ENCODE measurements around the gene TXNDC5. TPM values are rescaled to one million over a fixed set of nuclear protein-coding genes. Genes with fewer than 3 reads are reported as not detected.

The TXNDC5 gene
- total and polyA plus RNA-seq, 2 experiments from 2014 or later, result 42.9 to 210 TPM

DNA sequence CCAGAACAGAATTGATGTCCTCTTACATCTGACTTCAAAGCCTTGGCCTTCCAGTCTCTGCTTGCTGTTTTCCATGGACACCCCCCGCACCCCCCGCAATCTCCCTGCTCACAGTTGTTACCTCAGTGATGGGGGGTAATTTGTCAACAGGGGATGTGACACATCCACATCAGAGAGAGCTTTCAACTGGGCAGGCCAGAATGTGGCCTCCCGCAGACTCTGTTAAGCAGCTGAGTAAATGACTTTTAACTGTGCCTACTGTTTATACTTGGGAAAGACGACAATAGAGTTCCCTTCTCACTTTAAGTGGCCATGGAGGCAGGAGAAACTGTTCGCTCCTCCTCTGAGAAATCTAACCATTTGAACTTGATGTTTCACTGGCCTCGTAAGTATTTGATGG lies 51.0 kb downstream of the TXNDC5 start:
- Mint-ChIP-seq H3K27me3 (ENCODE audit: insufficient read depth, low read depth, poor library complexity) (peaks cover 2% of the 10 kb centered on the region), H3K4me1 (no peaks in the 10 kb centered on the region), H3K9me3 (no peaks in the 10 kb centered on the region), H3K27ac (no peak overlapping the region), H3K4me3 (no peak overlapping the region), H3K36me3 (ENCODE audit: low read depth) (0 out of 3 replicates have a peak, but pooled peaks cover 3% of the 10 kb centered on the region)
- ATAC-seq (no peak), DNase-seq (ENCODE audit: low spot score) (no peak)
- H3F3A ChIP-seq (replicated peaks; ENCODE audit: low read depth), result no peaks in the 10 kb centered on the region
- H3K9me2 ChIP-seq (ENCODE audit: insufficient read depth), result no peaks in the 10 kb centered on the region
- H3K27me3 ChIP-seq (ENCODE audit: insufficient read depth), result no peaks in the 10 kb centered on the region
- H3K79me2 ChIP-seq (replicated peaks; ENCODE audit: insufficient read depth), result no peaks in the 10 kb centered on the region
- no peaks in the 10 kb centered on the region for H4K20me1 ChIP-seq (replicated peaks; ENCODE audit: insufficient read depth)
- no peak overlapping the region for H3K4me3 ChIP-seq
- H2AFZ ChIP-seq, result no peak overlapping the region
- no peak overlapping the region for H3K4me2 ChIP-seq
- no peak for TF ChIP-seq POLR2AphosphoS5 (IDR thresholded peaks at IDR 0.05; ENCODE audit: low read depth)
- no peak for TF ChIP-seq STAT1 (IDR thresholded peaks at IDR 0.05; ENCODE audit: unreplicated experiment)
- TF ChIP-seq, protein P1, sequence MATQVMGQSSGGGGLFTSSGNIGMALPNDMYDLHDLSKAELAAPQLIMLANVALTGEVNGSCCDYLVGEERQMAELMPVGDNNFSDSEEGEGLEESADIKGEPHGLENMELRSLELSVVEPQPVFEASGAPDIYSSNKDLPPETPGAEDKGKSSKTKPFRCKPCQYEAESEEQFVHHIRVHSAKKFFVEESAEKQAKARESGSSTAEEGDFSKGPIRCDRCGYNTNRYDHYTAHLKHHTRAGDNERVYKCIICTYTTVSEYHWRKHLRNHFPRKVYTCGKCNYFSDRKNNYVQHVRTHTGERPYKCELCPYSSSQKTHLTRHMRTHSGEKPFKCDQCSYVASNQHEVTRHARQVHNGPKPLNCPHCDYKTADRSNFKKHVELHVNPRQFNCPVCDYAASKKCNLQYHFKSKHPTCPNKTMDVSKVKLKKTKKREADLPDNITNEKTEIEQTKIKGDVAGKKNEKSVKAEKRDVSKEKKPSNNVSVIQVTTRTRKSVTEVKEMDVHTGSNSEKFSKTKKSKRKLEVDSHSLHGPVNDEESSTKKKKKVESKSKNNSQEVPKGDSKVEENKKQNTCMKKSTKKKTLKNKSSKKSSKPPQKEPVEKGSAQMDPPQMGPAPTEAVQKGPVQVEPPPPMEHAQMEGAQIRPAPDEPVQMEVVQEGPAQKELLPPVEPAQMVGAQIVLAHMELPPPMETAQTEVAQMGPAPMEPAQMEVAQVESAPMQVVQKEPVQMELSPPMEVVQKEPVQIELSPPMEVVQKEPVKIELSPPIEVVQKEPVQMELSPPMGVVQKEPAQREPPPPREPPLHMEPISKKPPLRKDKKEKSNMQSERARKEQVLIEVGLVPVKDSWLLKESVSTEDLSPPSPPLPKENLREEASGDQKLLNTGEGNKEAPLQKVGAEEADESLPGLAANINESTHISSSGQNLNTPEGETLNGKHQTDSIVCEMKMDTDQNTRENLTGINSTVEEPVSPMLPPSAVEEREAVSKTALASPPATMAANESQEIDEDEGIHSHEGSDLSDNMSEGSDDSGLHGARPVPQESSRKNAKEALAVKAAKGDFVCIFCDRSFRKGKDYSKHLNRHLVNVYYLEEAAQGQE (IDR thresholded peaks at IDR 0.05; ENCODE audit: unreplicated experiment), result no peak
- TF ChIP-seq, protein P2, sequence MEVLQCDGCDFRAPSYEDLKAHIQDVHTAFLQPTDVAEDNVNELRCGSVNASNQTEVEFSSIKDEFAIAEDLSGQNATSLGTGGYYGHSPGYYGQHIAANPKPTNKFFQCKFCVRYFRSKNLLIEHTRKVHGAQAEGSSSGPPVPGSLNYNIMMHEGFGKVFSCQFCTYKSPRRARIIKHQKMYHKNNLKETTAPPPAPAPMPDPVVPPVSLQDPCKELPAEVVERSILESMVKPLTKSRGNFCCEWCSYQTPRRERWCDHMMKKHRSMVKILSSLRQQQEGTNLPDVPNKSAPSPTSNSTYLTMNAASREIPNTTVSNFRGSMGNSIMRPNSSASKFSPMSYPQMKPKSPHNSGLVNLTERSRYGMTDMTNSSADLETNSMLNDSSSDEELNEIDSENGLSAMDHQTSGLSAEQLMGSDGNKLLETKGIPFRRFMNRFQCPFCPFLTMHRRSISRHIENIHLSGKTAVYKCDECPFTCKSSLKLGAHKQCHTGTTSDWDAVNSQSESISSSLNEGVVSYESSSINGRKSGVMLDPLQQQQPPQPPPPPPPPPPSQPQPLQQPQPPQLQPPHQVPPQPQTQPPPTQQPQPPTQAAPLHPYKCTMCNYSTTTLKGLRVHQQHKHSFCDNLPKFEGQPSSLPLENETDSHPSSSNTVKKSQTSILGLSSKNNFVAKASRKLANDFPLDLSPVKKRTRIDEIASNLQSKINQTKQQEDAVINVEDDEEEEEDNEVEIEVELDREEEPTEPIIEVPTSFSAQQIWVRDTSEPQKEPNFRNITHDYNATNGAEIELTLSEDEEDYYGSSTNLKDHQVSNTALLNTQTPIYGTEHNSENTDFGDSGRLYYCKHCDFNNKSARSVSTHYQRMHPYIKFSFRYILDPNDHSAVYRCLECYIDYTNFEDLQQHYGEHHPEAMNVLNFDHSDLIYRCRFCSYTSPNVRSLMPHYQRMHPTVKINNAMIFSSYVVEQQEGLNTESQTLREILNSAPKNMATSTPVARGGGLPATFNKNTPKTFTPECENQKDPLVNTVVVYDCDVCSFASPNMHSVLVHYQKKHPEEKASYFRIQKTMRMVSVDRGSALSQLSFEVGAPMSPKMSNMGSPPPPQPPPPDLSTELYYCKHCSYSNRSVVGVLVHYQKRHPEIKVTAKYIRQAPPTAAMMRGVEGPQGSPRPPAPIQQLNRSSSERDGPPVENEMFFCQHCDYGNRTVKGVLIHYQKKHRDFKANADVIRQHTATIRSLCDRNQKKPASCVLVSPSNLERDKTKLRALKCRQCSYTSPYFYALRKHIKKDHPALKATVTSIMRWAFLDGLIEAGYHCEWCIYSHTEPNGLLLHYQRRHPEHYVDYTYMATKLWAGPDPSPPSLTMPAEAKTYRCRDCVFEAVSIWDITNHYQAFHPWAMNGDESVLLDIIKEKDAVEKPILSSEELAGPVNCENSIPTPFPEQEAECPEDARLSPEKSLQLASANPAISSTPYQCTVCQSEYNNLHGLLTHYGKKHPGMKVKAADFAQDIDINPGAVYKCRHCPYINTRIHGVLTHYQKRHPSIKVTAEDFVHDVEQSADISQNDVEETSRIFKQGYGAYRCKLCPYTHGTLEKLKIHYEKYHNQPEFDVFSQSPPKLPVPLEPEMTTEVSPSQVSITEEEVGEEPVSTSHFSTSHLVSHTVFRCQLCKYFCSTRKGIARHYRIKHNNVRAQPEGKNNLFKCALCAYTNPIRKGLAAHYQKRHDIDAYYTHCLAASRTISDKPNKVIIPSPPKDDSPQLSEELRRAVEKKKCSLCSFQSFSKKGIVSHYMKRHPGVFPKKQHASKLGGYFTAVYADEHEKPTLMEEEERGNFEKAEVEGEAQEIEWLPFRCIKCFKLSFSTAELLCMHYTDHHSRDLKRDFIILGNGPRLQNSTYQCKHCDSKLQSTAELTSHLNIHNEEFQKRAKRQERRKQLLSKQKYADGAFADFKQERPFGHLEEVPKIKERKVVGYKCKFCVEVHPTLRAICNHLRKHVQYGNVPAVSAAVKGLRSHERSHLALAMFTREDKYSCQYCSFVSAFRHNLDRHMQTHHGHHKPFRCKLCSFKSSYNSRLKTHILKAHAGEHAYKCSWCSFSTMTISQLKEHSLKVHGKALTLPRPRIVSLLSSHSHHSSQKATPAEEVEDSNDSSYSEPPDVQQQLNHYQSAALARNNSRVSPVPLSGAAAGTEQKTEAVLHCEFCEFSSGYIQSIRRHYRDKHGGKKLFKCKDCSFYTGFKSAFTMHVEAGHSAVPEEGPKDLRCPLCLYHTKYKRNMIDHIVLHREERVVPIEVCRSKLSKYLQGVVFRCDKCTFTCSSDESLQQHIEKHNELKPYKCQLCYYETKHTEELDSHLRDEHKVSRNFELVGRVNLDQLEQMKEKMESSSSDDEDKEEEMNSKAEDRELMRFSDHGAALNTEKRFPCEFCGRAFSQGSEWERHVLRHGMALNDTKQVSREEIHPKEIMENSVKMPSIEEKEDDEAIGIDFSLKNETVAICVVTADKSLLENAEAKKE (CRISPR knock-in tag; IDR thresholded peaks at IDR 0.05), result no peak
- no peak for TF ChIP-seq EZH2 (IDR thresholded peaks at IDR 0.05; ENCODE audit: low read depth, unreplicated experiment)
- no peak for TF ChIP-seq EZH2phosphoT487 (IDR thresholded peaks at IDR 0.05; ENCODE audit: unreplicated experiment)
- TF ChIP-seq CREB1 (CRISPR knock-in tag; IDR thresholded peaks at IDR 0.05; ENCODE audit: low read depth), result no peak
- TF ChIP-seq, protein P3, sequence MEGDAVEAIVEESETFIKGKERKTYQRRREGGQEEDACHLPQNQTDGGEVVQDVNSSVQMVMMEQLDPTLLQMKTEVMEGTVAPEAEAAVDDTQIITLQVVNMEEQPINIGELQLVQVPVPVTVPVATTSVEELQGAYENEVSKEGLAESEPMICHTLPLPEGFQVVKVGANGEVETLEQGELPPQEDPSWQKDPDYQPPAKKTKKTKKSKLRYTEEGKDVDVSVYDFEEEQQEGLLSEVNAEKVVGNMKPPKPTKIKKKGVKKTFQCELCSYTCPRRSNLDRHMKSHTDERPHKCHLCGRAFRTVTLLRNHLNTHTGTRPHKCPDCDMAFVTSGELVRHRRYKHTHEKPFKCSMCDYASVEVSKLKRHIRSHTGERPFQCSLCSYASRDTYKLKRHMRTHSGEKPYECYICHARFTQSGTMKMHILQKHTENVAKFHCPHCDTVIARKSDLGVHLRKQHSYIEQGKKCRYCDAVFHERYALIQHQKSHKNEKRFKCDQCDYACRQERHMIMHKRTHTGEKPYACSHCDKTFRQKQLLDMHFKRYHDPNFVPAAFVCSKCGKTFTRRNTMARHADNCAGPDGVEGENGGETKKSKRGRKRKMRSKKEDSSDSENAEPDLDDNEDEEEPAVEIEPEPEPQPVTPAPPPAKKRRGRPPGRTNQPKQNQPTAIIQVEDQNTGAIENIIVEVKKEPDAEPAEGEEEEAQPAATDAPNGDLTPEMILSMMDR (conservative IDR thresholded peaks at IDR 0.05; ENCODE audit: low read depth in 2 of 2), result no peak
- TF ChIP-seq ZNF114 (CRISPR knock-in tag; IDR thresholded peaks at IDR 0.05), result no peak
- TF ChIP-seq ZNF331 (CRISPR knock-in tag; IDR thresholded peaks at IDR 0.05; ENCODE audit: low read depth), result no peak
- TF ChIP-seq, protein P4, sequence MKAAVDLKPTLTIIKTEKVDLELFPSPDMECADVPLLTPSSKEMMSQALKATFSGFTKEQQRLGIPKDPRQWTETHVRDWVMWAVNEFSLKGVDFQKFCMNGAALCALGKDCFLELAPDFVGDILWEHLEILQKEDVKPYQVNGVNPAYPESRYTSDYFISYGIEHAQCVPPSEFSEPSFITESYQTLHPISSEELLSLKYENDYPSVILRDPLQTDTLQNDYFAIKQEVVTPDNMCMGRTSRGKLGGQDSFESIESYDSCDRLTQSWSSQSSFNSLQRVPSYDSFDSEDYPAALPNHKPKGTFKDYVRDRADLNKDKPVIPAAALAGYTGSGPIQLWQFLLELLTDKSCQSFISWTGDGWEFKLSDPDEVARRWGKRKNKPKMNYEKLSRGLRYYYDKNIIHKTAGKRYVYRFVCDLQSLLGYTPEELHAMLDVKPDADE (IDR thresholded peaks at IDR 0.05), result no peak
- TF ChIP-seq JUNB (IDR thresholded peaks at IDR 0.05; ENCODE audit: unreplicated experiment), result no peak
- H3K4me1 ChIP-seq (ENCODE audit: insufficient read depth), result no peaks in the 10 kb centered on the region
- no peaks in the 10 kb centered on the region for H3K36me3 ChIP-seq (ENCODE audit: insufficient read depth)
- H3K27ac ChIP-seq (ENCODE audit: low read depth), result no peak overlapping the region

All from GM23338 (cell line).